GM12892 (cell line): ENCODE results near the gene NHLH2.

Source experiments
- POLR2AphosphoS5 ChIP-seq: IDR thresholded peaks from 2 replicates; pipeline ENCODE4 v1.6.1; 2011; ENCODE audit warnings: low read depth, low read length, control low read depth
- TAF1 ChIP-seq: IDR thresholded peaks from 2 replicates; pipeline ENCODE4 v1.6.1; 2011; ENCODE audit warnings: low read depth, mild to moderate bottlenecking, control low read depth, low read length, borderline replicate concordance

GRCh38 chr1:115888976-115889375 lies 48.0 kb upstream of the NHLH2 start:
- TF ChIP-seq TAF1 (no peak), POLR2AphosphoS5 (no peak)
